Panc1 (cell line): ENCODE measurements around the gene EED. TPM values are rescaled to one million over a fixed set of nuclear protein-coding genes. Genes with fewer than 3 reads are reported as not detected.

Source experiments
- ATAC-seq: fragments of 200-7000 bp; cut with Tn5 transposase; 2 replicates; pipeline ENCODE4 v1.9.1; 2020; ENCODE audit warnings: mild to moderate bottlenecking, moderate library complexity
- BruUV-seq: library from RNA; stranded (reverse); fragments of 400-500 nt; replicated peaks from 2 replicates; lab custom pipeline; 2021; lab: Mats Ljungman, UMichigan
- CTCF ChIA-PET: fragments of 300-600 bp; sonication (Branson Sonifier 250); formaldehyde crosslinking; loops from one replicate; lab custom pipeline; 2022; ENCODE audit warnings: antibody characterized with exemption; lab: Charles Lee
- POLR2A ChIA-PET: fragments of 300-600 bp; sonication (Branson Sonifier 250); formaldehyde crosslinking; loops from one replicate; lab custom pipeline; 2022; ENCODE audit warnings: antibody characterized with exemption; lab: Charles Lee
- DNase-seq: peaks from one replicate; pipeline ENCODE4 v3.0.0-alpha.2; 2010; ENCODE audit warnings: low read depth, low spot score
- H3K27ac ChIP-seq: 2 replicates; pipeline ENCODE4 v1.5.1; 2011; ENCODE audit warnings: mild to moderate bottlenecking, low read length, inconsistent platforms
- H3K27me3 ChIP-seq: fragments of 200-500 bp; sonication (Bioruptor generic); 2 replicates; pipeline ENCODE4 v1.6.0; 2014; ENCODE audit warnings: low read length, inconsistent platforms; ENCODE audit not compliant: control insufficient read depth, insufficient read depth
- H3K36me3 ChIP-seq: fragments of 200-500 bp; sonication (Bioruptor generic); 2 replicates; pipeline ENCODE4 v1.5.1; 2014; ENCODE audit warnings: inconsistent platforms, mild to moderate bottlenecking, low read length, moderate library complexity; ENCODE audit not compliant: control insufficient read depth, insufficient read depth
- H3K4me1 ChIP-seq: 2 replicates; pipeline ENCODE4 v1.5.1; 2011; ENCODE audit warnings: inconsistent platforms, mild to moderate bottlenecking, low read length, moderate library complexity; ENCODE audit not compliant: control insufficient read depth, insufficient read depth
- H3K4me3 ChIP-seq, 2 experiments: 2 replicates each; pipeline ENCODE4 v1.5.1; 2011 to 2012; ENCODE audit warnings: low read depth in 2 of 2, low read length in 2 of 2, mild to moderate bottlenecking in 2 of 2, inconsistent platforms in 1 of 2, moderate library complexity in 1 of 2
- H3K9me3 ChIP-seq: fragments of 200-500 bp; sonication (Bioruptor generic); 2 replicates; pipeline ENCODE4 v1.5.1; 2014; ENCODE audit warnings: low read depth, mild to moderate bottlenecking, inconsistent platforms, low read length, moderate library complexity; ENCODE audit not compliant: control insufficient read depth, insufficient read depth
- CTCF ChIP-seq: fragments of 450-650 bp; IDR thresholded peaks from 2 replicates; pipeline ENCODE4 v1.5.1; 2017; ENCODE audit warnings: mild to moderate bottlenecking
- POLR2AphosphoS5 ChIP-seq: IDR thresholded peaks from 2 replicates; pipeline ENCODE4 v1.6.1; 2012; ENCODE audit warnings: mild to moderate bottlenecking, low read depth, low read length, moderate library complexity
- REST ChIP-seq, 2 experiments: IDR thresholded peaks; 2 replicates each; pipeline ENCODE4 v1.6.1; 2011 to 2012; ENCODE audit warnings: low read depth in 2 of 2, control low read depth in 1 of 2, low read length in 1 of 2, mild to moderate bottlenecking in 1 of 2, moderate library complexity in 1 of 2; ENCODE audit not compliant: insufficient read depth in 1 of 2
- SIN3A ChIP-seq: IDR thresholded peaks from 2 replicates; pipeline ENCODE4 v1.6.1; 2012; ENCODE audit warnings: low read depth, mild to moderate bottlenecking, low read length, moderate library complexity, borderline replicate concordance; ENCODE audit not compliant: insufficient read depth
- TCF7L2 ChIP-seq: IDR thresholded peaks from 2 replicates; pipeline ENCODE4 v1.6.1; 2011; ENCODE audit warnings: mild to moderate bottlenecking, low read depth, low read length, inconsistent platforms
- in situ Hi-C: cut with HindIII; loops from 2 replicates; pipeline ENCODE4 v1.10.0; 2016; ENCODE audit warnings: low sequenced_read_pairs, low pct_unique_long_range_greater_than_20kb
- intact Hi-C: fragments of 100-400 bp; cut with micrococcal nuclease; formaldehyde crosslinking; loops from one replicate; pipeline ENCODE4 v1.10.0; 2022; ENCODE audit not compliant: unreplicated experiment
- total RNA-seq: library from RNA; stranded (reverse); gene quantifications from one replicate; pipeline ENCODE4 v1.2.1, GENCODE V29; 2021; ENCODE audit not compliant: unreplicated experiment

Gene EED
- total RNA-seq, 1 experiment from 2014 or later = 29.0 TPM

- TSS peak; percentile 13 for BruUV-seq
- in situ Hi-C loops = no loop called here
- Histone ChIP-seq H3K9me3 (no peaks in the 10 kb centered on the region), H3K36me3 (peaks cover 8% of the 10 kb centered on the region; the same call in 1 of the 2 replicates), H3K27me3 (no peaks in the 10 kb centered on the region), H3K4me1 (no peaks in the 10 kb centered on the region), H3K27ac (no peak overlapping the region), H3K4me3 (no peak overlapping the region)
- DNase-seq (no peak), ATAC-seq (no peak)
- TF ChIP-seq REST (IDR thresholded peaks at IDR 0.05; ENCODE audit: insufficient read depth in 1 of 2, low read depth in 2 of 2, low read length in 1 of 2) (no peak), POLR2AphosphoS5 (no peak), TCF7L2 (no peak), SIN3A (no peak), CTCF (no peak)
- ChIA-PET CTCF (no interaction called here), POLR2A (no interaction called here)
- intact Hi-C loops = no loop called here
Measured at GRCh38 chr11:86257446-86257845, 12.9 kb downstream of the EED start.

GRCh38 chr11:86259730-86260129 lies 15.2 kb downstream of the EED start:
- DNase-seq (no peak), ATAC-seq (no peak)
- Histone ChIP-seq H3K4me3 (no peak overlapping the region), H3K4me1 (no peaks in the 10 kb centered on the region), H3K27me3 (no peaks in the 10 kb centered on the region), H3K36me3 (peaks cover 12% of the 10 kb centered on the region), H3K9me3 (no peaks in the 10 kb centered on the region), H3K27ac (no peak overlapping the region)
- in situ Hi-C loops (no loop called here), intact Hi-C loops (no loop called here)
- CTCF ChIA-PET = no interaction called here
- TF ChIP-seq CTCF (no peak), TCF7L2 (no peak), SIN3A (no peak), POLR2AphosphoS5 (no peak), REST (IDR thresholded peaks at IDR 0.05; ENCODE audit: insufficient read depth in 1 of 2, low read depth in 2 of 2, low read length in 1 of 2) (no peak)
- BruUV-seq = no TSS peak
- POLR2A ChIA-PET = interaction anchor here (0.5 kb wide), 1 partner anchor 15 kb away, joined by 5 read pairs; no protein-coding TSS in a partner anchor
